Activated CD4-positive, alpha-beta T cell treated with anti-CD3 and anti-CD28 coated beads, Interleukin-2, amount 50 U/mL, for 16 hours (primary cell): ENCODE results near the gene RPS6KA2.

Experiments used
- DNase-seq: peaks from one replicate; pipeline ENCODE4 v3.0.0-alpha.2; 2020

Gene RPS6KA2

DNA sequence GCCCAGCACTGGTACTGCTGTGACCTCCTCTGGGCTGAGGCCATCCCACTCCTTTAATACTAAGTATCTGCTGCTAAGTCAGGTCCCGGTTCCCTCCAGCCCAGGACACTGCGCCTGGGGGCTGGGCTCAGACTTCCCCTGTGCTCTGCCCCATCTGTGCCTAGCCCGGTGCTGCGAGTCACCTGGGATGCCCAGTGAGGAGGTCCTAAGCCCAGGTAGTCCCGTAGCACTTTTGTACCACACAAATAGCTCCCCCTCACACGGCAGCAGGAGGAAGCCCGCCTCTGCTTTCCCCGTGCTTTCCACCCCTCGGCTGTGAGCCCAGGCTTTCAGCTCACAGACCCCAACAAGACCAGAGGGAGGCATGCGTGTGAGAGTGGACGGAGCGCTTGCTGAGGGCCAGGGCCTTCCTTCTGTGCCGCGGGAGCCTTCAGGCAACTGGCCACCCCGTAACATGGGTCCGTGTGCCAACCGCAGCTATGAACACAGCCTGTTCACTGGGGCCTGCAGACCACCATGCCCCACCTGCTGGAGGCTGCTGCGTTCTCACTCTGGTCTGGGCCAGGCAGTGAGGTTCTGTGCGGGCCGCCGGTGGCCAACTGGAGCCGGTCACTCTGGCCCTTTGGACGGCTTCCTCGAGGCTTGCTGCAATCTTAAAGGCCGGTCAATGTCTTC is 164.5 kb downstream of the RPS6KA2 start:
- DNase-seq: no peak

DNA sequence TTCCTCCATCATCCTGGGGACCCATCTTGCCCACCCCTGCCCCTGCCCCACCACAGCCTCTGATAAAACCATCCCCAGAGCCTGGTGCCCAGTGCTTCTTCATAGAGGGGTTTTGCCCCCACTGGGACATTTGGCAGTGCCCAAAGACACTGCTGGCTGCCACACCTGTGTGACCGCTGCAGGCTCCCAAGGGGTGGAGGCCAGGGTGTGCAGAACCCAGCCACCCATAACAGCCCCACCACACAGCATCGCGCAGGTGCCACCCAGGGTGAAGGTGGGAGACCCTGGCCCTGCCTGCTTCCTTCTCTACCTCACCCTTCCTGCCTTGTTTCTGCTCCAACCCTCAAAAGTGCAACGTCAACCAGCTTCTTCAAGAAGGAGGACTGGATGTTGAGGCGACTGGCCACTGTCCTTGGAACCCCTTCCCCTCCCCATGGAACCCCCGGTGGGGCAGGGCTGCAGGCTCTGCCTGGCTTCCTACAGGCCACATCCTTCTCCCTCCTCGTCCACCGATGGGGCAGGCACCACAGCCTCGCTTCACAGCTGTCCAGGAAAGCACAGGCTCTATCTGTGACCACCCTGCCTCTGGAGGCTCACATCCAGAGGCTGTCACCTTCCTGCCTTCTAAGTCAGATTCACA is 165.1 kb downstream of the RPS6KA2 start:
- no peak for DNase-seq

DNA sequence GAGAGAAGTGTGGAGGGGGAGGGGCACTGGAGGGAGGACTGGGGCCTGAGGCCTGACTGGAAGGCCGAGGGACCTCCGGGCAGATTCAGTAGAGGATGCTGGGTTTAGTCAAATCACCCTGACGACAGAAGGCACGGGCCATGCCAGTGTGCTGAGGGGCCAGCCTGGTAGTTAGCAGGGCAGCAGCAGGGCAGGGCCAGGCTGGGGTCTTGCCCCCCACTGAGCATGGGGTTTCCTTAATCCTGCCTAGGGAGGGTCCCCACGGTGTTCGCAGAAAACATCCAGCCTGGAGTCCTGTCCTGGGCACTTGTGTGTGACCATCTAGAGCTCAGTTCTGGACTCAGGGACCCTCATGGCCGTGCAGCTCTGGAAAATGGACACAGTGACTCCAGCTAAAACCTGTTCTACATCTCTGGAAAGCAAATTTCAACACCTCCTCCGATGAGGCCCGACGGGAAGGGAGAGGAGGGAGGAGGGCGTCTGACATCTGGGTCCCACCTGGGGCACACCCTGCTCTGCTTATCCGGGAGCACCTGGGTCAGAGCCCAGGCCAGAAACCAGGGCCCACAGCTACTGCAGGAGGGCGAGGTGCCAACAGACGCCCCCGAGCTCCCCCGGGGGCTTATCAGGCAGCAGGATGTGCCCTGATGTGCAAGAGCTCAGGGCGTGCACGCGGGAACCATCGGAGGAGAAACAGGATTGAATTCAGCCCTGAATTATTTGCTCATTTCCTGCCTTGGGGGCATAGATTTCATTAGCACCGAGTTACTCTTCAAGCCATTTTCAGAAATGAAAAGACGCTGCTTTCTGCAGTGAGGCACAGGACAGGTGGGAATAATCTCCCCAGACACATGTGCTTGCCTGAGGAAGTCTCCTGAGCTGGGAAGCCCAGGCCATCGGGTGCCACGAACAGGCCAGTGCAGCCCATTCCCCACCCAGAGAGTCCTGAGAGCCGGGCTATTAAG is 166.3 kb downstream of the RPS6KA2 start:
- no peak for DNase-seq

DNA sequence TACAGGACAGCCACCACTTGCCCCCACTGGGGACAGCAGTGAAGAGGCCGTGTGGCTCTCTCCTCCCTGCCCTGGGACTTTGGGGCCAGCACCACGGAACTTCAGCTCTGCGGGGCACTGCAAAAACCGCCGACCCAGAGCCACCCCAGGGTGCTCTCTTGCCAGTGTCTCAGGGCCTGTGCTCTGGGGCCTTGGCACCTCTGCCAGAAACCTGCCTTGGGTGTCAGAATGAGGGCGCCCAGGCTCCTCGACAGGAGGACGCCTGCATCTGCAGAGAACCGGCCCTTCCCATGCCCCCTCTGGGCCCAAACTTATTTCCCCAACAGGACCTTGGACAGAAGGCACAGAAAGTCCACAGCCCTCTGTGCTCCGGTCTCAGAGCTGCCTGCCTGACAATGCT is 167.1 kb downstream of the RPS6KA2 start:
- DNase-seq: no peak

DNA sequence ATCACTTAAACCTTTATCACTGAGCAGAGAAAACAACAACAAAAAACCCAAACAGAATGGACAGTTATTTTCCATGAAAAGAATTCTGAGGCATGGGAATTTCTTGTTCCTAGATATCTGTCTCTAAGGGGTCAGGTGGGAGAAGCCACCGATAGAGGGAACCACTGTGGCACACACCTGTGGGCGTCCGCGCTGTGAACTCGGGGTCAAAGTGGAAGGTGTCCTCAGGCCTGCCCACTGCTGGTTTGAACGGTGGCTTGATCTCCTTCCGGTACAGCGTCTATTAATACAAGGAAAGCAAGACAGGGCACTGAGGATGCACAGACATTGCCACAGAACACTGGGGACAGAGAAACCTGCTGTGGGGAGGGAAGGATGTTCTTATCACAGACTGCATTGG is 167.8 kb downstream of the RPS6KA2 start:
- DNase-seq: no peak

DNA sequence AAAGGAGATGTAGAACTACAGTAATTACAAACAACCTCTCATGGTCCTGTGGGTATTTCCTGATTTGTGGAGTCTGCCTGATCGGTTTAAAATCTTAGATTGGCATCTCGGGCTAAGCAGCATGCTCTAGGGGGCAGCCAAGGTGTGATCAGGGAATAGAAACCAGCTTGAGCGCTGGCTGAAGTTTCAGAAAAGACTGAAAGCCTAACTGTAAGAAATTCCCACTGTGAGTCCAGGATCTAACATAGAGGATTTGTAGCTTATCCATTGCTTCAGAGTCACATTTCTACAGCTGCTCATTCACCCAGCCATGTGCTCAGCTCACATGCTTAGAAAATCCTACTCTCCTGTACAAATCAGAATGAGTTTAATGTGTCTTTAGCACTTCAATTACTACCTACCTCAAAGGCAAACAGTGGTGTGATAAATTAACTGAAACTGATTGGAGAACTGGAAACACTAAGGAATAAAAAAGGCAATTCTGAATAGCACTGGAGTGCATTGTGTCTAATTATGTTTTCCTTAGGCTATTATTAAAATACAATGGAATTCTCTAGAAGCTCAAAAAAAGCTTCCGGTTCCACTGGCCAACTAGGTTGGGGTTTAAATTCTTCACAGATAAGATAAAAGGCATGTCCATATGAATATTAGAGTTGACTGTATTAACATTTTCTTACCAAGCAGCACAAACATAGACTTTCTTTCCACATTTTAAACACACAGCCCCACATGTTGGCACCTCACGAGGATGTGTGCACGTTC is 170.5 kb downstream of the RPS6KA2 start:
- DNase-seq: no peak

DNA sequence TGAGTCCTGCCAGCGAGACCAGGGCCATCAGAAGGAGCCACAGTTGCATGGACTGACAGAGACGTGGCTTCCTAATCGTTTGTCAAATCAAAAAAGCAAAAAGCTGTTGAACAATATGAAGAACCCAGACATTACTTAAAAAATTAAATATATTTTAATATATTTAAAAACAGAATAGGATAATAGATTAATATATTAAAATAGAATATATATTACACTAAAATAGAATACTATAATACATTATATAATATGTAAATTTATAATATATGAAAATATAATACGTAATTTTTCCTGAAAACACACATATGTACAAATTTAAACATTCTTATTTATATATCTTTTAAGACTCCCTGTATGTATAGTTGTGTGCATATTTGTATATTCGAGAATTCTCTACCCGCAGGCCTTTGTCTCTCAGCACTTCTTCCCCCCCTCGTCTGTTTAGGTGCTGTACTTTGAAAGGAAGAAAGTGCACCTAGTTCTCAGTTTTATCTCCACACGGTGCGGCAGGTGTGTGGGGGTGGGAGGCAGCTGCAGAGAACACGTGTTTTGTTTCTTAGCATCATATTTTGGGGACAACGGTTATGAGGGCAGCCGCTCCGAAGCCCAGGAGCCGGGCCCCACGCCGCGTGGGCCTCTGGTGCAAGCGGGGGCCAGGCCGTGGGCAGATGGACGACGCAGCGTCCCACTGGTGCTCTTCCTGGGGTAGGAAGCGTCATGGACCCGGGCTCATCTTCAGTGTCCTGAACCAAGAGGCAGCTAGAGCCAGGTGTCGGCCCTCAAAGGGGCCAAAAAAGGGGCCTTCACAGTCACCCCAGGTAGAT is 172.1 kb downstream of the RPS6KA2 start:
- DNase-seq: no peak

DNA sequence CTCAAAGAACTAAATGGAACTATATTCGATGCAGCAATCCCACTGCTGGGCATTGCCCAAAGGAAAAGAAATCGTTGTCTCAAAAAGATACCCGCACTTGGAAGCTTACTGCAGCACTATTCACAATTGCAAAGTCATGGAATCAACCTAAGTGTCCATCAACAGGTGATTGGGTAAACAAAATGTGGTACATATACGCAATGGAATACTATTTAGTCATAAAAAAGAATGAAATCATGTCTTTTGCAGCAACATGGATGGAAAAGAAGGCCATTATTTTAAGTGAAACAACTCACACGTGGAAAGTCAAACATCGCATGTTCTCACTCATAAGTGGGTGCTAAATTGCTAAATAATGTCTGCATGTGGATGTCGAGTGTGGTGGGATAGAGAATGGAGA is 173.4 kb downstream of the RPS6KA2 start:
- no peak for DNase-seq

DNA sequence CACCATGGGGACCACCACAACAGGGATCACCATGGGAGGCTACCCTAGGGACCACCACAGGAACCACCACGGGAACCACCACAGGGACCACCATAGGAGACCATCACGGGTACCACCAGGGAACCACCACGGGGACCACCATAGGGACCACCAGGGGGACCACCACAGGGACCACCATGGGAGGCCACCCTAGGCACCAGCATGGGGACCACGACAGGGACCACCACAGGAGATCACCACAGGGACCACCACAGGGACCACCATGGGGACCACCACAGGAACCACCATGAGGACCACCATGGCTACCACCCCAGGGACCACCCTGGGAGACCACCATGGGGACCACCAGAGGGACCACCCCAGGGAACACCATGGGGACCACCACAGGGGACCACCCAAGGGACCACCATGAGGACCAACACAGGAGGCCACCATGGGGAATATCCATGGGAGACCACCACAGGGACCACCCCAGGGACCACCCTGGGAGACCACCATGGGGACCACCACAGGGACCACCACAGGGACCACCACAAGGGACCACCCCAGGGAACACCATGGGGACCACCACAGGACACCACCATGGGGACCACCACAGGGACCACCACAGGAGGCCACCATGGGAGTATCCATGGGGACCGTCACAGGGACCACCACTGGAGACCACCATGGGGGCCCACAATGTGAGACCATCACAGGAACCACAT is 176.7 kb downstream of the RPS6KA2 start:
- DNase-seq: no peak

DNA sequence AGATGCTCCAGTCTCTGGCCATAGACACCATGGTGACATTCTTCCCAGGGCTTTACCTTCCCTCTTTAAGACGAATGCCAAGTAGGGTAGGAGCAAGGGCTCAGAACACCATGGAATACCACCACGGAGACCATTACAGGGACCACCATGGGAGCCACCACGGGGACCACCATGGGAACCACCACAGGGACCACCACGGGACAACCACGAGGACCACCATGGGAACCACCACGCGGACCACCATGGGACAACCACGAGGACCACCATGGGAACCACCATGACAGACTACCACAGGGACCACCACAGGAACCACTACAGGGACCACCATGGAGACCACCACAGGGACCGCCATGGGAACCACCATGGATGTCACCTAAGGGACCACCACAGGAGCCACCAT is 177.4 kb downstream of the RPS6KA2 start:
- no peak for DNase-seq

DNA sequence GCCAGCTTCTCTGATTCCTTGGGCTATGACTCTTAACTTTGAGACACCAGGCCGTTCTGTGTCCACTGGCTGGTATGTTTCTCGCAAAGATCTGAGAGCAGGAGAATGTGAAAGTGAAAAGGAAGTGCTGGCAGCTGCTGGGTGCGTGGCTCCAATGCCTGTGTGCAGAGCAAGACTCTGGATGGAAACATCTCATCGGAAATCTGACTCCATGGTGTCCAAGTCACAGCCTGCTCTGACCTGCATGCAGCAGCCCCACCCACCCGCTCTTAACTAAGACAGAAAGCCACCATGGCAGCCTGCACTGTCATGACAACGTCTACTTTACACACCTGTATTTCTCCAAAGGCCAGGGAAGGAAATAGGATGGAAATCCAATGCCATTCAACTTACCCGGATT is 178.0 kb downstream of the RPS6KA2 start:
- DNase-seq: no peak

DNA sequence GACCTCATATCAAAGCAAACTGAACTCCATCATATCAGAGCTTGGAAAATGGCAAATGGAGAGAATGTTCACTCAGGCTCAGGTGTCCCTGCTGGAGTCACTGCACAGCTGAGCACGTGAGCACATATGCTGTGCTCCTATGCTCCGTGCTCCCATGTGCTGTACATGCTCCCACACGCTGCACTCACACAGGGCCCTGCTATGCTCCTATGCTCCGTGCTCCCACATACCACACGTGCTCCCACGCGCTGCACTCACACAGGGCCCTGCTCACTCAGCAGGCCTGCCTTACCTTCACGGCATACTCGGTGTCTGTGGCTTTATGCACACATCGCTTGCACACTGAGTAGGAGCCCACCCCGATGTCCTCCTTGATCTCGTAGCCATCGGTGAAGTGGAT is 178.6 kb downstream of the RPS6KA2 start:
- DNase-seq: no peak

DNA sequence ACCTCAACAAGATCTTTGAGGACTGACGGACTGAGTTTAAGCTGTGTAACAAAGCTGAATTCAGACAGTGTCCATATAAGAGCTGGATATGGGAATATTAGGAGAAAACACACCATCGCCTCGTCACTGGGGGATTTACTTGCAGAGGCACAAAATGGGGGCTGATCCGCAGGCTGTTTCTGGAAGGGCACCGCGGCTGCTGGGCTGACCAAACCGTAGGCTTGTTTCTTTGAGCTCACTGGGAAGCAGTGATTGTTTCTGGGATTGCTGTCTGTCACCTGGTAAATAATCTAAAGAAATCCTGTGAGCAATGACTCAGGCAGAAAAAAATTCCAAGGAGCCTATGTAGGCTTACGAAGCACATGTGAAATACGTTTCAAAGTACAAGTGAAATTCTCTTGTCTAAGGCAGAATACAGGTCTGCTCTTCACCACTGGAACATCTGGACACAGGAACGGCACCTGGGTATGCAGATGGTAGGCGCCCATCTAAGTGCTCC is 180.4 kb downstream of the RPS6KA2 start:
- DNase-seq: no peak

DNA sequence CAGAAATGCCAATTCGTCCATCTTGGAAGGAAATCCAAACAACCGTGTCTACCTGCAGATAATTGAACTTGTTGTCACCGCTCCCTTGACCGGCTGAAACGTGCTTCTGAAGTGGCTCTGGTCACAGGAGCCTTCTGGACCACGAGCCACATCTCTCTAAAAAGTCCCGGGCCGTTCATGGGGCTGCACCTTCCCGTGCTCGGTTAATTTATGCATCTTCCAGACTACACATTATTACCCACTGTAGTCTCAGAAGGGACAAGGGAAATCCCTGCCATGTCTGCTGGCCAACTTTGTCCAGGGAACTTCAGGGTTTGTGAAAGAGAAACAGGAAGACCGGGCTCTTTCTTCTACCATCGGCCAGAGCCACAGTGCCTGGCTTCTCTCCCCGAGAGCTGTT is 180.9 kb downstream of the RPS6KA2 start:
- DNase-seq: no peak

DNA sequence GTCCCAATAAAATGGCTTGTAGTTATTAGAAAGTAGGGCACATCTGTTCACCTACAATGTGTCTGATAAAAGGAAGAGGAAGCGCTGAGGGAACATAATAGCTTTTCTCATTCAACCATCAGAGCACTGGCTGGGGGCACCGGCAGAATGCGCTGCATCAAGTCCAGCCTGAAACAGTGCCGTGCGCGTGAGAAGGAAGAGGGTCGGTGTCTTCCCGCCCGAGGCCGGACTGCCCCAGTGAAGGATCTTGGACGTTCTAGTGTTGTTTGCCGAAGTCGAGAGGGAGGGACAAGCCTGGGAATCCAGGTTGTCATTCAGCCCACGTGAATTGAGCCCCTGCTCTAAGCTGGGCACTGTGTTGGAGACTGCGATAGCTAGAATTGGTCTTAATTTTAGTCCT is 182.6 kb downstream of the RPS6KA2 start:
- no peak for DNase-seq

DNA sequence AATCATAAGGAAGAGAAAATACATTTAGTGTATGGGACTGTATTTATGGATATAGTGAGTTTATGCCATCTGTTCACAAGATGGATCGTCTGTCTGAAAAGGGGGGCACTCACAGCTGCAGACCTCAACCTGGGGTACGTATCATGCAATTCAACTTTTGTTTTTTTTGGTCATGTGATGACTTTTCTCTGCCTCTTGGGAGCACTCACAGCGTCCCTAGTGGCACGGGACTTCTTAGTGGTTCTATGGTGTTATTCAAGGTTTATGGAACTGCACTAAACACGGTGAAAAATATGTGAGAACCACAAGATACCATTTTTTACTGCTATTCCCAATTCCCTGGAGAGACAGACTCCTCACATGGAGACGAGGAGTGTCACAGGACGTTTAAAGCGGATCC is 183.9 kb downstream of the RPS6KA2 start:
- no peak for DNase-seq

DNA sequence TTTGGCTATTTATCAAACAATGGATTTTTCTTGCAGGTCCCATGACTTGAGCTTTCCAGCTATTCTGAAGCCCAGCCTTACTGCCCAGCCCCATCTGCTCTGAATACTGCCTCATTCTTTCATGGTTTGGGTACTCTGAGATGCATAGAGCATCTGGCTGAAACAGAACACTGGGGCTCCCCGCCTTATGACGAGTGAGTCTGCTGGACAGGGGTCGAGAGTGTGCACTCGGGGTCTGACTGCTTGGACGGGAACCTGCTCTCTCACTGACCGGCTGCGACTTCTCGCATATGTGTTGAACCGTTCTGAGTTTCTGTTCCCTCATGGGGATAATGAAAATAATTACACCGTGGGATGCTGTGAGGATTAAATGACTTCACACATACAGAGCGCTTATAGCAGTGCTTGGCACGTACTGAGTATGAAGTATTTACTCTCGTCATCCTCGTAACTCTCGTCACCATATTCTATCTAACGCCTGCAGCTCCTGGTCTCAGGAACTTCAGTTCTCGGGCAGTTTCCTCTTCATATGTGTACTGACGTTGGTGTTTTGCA is 184.8 kb downstream of the RPS6KA2 start:
- DNase-seq: no peak

DNA sequence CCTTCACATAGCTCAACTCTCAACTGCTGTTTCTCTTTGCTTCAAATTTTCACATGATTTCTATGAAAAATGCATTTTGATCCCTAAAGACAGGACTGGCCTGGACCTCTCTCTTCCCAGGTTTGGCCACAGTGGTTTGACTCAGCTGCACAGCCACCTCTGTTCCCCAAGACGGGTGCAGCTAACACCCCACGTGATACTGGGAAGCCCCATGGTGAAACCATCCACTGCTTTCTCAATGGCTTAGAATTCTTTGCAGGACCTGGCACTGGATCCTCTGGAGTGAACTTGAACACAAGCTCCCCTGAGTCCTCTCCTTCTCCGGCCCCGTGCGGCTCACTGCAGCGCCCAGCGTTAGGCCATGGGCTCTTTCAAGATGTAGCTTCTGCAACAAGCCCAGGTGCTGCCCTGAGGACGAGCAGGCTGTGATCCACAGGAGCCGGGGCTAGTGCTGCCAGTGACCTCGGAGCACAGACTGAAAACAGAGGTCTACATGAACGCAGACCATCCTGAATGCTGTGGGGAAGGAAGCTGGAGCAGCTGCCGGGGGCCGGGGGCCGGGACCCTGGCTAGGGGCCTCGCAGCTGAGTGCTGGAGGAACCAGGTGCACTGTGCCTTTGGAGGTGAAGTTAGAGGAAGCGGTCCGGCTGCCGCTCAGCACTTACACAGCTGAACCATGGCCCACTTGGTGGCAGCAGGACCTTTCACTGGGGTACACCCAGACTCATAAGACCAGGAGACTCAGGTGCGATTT is 185.5 kb downstream of the RPS6KA2 start:
- no peak for DNase-seq

DNA sequence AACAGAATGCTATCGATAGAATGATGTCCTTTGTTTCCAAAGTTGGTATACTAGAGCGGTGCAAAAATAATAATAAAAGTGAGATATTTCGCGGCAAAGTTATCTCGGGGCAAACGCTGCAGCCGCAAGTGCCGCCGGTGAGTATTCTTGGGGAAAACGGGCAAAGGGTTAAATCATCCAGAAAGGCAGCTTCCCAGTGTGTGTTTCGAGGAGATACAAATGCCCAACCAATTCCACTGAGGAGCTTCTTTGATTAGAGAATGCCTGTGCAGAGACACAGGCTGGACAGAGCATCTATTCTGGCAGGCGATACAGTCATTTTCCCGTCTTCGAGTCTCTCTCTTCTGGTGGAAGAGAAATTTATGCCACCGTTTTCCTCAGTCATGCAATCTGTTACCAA is 186.3 kb downstream of the RPS6KA2 start:
- no peak for DNase-seq

DNA sequence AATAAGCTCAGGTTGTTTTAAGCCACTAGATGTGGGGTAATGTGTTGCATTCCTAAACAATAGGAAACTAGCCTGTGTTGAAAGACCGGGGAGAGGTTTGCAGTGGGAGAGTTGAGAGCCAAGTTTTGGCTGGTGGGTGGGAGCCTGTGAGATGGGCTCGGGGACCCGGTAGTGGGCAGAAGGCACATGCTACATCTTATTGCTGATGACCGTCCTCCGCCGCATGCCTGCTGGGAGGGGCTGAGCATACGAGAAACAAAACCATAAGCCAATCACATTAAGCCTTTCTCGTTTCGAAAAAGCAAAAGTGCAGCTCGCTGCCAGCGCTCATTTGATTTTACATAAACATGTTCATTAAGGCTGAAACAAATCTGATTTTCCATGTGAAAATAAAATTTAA is 186.9 kb downstream of the RPS6KA2 start:
- DNase-seq: no peak
